ENCODE results near the gene RPL29. TPM values are rescaled to one million over a fixed set of nuclear protein-coding genes. Genes with fewer than 3 reads are reported as not detected.
"Not testable (repeated sequence)": the region's sequence is repeated elsewhere in the genome, so short reads cannot be mapped to it uniquely, and the experiment has no call there.

The RPL29 gene
- total RNA-seq, 1 donor from 2014 or later = 1,678 TPM

DNA sequence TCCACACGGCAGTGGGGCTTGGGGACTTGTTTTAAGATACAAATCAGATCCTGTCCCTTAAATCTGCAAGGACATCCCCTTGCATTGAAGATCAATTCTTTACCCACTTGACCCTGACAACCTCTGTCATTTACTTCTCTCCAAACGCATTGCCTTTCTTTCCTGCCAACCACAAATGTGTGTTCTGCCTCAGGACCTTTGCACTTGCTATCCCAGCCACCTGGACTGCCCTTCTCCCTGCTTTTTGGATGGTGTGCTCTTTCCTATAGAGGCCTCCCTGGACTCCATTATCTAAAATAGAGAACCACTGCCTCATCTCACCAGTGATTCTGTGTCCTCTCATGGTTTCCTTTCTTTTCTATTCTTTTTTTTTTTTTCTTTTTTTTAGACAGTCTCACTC, 1.5 kb upstream of the RPL29 start:
- TF ChIP-seq POLR2AphosphoS5 (IDR thresholded peaks at IDR 0.05; ENCODE audit: insufficient read depth in 1 of 2, low read depth in 1 of 2) (no peak), POLR2A (IDR thresholded peaks at IDR 0.05) (no peak)
- TF ChIP-seq, protein P1, sequence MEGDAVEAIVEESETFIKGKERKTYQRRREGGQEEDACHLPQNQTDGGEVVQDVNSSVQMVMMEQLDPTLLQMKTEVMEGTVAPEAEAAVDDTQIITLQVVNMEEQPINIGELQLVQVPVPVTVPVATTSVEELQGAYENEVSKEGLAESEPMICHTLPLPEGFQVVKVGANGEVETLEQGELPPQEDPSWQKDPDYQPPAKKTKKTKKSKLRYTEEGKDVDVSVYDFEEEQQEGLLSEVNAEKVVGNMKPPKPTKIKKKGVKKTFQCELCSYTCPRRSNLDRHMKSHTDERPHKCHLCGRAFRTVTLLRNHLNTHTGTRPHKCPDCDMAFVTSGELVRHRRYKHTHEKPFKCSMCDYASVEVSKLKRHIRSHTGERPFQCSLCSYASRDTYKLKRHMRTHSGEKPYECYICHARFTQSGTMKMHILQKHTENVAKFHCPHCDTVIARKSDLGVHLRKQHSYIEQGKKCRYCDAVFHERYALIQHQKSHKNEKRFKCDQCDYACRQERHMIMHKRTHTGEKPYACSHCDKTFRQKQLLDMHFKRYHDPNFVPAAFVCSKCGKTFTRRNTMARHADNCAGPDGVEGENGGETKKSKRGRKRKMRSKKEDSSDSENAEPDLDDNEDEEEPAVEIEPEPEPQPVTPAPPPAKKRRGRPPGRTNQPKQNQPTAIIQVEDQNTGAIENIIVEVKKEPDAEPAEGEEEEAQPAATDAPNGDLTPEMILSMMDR (IDR thresholded peaks at IDR 0.05) = no peak
- Histone ChIP-seq H3K27ac (no peak overlapping the region), H3K4me1 (peaks cover 34% of the 10 kb centered on the region), H3K4me3 (no peak overlapping the region), H3K27me3 (no peaks in the 10 kb centered on the region), H3K9me3 (no peaks in the 10 kb centered on the region), H3K36me3 (peaks cover 0 to 17% of the 10 kb centered on the region in 2 donors)
- intact Hi-C loops (cut with DNase I) = no loop called here
- DNase-seq (ENCODE audit: extremely low spot score in 2 of 2) = no peak

DNA sequence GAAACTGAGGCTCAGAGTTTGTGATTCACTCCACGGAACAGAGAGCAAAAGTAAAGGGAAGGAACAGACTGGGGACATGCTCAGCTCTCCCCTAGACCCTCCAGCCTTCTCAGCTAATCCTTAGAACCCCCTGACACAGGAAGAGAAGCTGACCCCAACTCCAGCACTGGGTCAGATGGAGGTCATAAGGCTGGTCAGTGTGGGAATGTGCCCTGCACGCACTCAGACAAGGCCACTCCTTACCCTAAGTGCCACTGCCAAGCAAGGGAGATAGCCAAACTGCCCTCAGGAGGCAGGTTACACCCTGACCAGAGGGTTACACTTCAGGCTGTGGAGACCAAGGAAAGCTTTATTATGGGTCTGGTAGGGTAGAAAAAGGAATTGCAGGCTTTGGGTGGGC, 1.2 kb downstream of the RPL29 start:
- Histone ChIP-seq H3K36me3 (peaks cover 0 to 17% of the 10 kb centered on the region in 2 donors), H3K4me1 (peaks cover 28% of the 10 kb centered on the region), H3K9me3 (no peaks in the 10 kb centered on the region), H3K27me3 (no peaks in the 10 kb centered on the region), H3K27ac (peak overlapping the region; percentile 89), H3K4me3 (peak overlapping the region; percentile 77 to 85)
- intact Hi-C loops (cut with DNase I) = no loop called here
- DNase-seq (ENCODE audit: extremely low spot score in 2 of 2) = no peak
- TF ChIP-seq, protein P1 (IDR thresholded peaks at IDR 0.05) = no peak

DNA sequence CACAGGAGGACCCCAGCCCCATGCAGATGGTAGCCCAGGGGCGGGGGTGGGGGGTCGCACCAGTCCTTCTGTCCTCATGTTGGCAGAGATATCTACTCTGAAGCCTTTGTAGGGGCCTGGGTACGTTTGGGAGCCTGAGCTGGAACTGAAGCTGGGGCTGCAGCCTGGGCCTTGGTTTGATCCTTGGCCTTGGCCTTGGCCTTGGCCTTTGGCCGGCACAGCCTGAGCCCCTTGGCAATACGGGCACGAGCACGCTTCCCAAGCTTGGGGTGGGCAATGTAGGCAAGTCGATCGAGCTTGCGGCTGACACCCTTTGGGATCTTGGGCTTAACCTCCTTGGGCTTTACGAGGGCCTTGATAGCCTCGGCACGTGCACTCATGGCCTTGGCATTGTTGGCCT, 2.0 kb downstream of the RPL29 start:
- peaks cover 0 to 17% of the 10 kb centered on the region in 2 donors for H3K36me3 ChIP-seq
- intact Hi-C loops (cut with DNase I); H3K4me3 ChIP-seq; H3K27ac ChIP-seq; DNase-seq (ENCODE audit: extremely low spot score in 2 of 2); H3K9me3 ChIP-seq; H3K27me3 ChIP-seq: not testable (repeated sequence)
- H3K4me1 ChIP-seq = peaks cover 28% of the 10 kb centered on the region

DNA sequence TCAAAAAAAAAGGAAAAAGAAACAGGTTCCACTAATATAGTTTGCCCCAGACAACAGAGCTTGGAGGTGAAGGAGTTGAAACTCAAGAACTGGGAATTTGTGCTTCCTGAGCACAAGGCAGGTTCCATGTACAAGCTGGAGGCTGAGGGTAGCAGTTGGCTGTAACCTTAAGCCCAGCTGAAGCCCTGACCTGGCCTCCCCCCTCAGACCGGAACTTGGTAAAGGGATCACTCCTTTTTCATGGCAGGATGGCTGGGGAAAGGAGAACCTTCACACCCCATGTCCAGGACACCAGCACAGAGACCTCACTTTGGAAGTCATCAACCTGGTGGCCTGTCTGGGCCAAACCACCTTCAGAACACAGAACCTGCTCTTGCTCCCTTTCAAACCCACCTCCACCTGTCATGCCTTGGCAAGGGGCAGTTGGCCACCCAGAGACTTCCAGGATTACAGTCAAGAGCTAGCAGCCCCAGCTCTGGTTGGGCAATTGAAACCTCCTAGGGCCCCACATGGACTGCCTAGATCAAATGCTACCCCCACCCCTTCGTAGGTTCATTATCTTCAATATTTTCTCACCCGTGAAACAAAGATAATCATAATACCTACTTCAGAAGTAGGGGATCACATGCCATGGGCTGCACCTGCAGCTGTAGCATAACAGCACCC, 3.5 kb downstream of the RPL29 start:
- TF ChIP-seq POLR2A (IDR thresholded peaks at IDR 0.05) (no peak), POLR2AphosphoS5 (IDR thresholded peaks at IDR 0.05; ENCODE audit: insufficient read depth in 1 of 2, low read depth in 1 of 2) (no peak)
- TF ChIP-seq, protein P1 (IDR thresholded peaks at IDR 0.05) = no peak
- DNase-seq (ENCODE audit: extremely low spot score in 2 of 2) = no peak
- H3K27me3 ChIP-seq = no peaks in the 10 kb centered on the region
- intact Hi-C loops (cut with DNase I) = no loop called here
- H3K4me3 ChIP-seq = no peak overlapping the region
- H3K9me3 ChIP-seq = no peaks in the 10 kb centered on the region
- H3K27ac ChIP-seq = no peak overlapping the region
- peaks cover 0 to 17% of the 10 kb centered on the region in 2 donors for H3K36me3 ChIP-seq
- H3K4me1 ChIP-seq = peaks cover 28% of the 10 kb centered on the region

DNA sequence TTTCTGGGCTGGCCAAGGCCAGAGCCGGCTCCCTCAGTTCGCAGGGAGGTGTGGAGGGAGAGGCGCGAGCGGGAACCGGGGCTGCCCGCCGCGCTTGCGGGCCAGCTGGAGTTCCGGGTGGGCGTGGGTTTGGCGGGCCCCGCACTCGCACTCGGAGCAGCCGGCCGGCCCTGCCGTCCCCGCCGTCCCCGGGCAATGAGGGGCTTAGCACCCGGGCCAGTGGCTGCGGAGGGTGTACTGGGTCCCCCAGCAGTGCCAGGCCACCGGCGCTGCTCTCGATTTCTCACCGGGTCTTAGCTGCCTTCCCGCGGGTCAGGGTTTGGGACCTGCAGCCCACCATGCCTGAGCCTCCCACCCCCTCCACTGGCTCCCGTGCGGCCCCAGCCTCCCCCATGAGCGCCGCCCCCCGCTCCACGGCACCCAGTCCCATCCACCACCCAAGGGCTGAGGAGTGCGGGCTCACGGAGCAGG, 5.2 kb downstream of the RPL29 start:
- Histone ChIP-seq H3K4me1 (peaks cover 28% of the 10 kb centered on the region), H3K36me3 (peaks cover 0 to 17% of the 10 kb centered on the region in 2 donors)
- H3K9me3 ChIP-seq; H3K27ac ChIP-seq; H3K4me3 ChIP-seq; H3K27me3 ChIP-seq; intact Hi-C loops (cut with DNase I); DNase-seq (ENCODE audit: extremely low spot score in 2 of 2): not testable (repeated sequence)

DNA sequence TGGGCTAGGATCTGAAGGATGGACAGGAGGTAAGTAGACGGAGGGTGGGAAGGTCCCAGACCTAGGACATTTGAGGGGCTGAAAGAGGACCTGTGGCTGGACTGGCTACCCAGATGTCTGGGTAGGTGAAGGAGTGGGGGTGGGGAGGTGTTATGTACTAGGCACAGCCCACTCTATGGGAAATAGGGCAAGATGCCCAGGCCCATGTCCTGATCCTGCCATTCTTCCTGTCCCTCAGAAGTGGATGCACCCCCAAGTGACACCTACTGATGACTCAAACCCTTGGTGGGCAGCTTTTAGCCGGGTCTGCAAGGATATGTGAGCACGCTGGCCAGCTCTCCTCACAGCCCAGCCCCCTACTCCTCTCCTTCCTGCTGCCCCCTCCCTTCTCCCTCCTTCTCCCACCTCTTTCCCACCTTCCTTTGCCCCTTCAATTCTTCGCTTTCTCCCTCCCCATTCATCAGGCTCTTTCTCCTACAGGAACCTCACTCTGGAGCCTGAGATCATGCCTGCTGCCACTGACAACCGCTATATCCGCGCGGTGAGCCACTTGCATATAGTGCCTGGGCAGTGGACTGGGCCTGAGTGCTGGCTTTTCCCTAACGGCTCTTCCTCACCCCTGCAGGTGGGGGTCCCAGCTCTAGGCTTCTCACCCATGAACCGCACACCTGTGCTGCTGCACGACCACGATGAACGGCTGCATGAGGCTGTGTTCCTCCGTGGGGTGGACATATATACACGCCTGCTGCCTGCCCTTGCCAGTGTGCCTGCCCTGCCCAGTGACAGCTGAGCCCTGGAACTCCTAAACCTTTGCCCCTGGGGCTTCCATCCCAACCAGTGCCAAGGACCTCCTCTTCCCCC, 7.2 kb downstream of the RPL29 start:
- TF ChIP-seq POLR2AphosphoS5 (IDR thresholded peaks at IDR 0.05; ENCODE audit: insufficient read depth in 1 of 2, low read depth in 1 of 2) (no peak), POLR2A (IDR thresholded peaks at IDR 0.05) (no peak)
- TF ChIP-seq, protein P1 (IDR thresholded peaks at IDR 0.05) = no peak
- Histone ChIP-seq H3K27me3 (no peaks in the 10 kb centered on the region), H3K4me1 (peaks cover 17% of the 10 kb centered on the region), H3K9me3 (no peaks in the 10 kb centered on the region), H3K27ac (no peak overlapping the region), H3K4me3 (no peak overlapping the region), H3K36me3 (peaks cover 0 to 4% of the 10 kb centered on the region in 2 donors)
- no peak for DNase-seq (ENCODE audit: extremely low spot score in 2 of 2)
- intact Hi-C loops (cut with DNase I) = no loop called here
